Muscle layer of colon (tissue), 2 donors: ENCODE results near the gene JUND.
A peak's percentile ranks its signal among the peaks of the same experiment; 100 is the strongest.

Source experiments
- H3K27ac ChIP-seq: one replicate; pipeline ENCODE4 v1.7.0; 2013; ENCODE audit warnings: low read depth, mild to moderate bottlenecking, low read length, moderate library complexity
- H3K27me3 ChIP-seq, 2 donors: one replicate each; pipeline ENCODE4 v1.7.0; 2013; ENCODE audit warnings: low read length in 2 of 2, mild to moderate bottlenecking in 2 of 2; ENCODE audit not compliant: insufficient read depth in 2 of 2, control insufficient read depth in 1 of 2
- H3K36me3 ChIP-seq: one replicate; pipeline ENCODE4 v1.7.0; 2013; ENCODE audit warnings: mild to moderate bottlenecking, low read length; ENCODE audit not compliant: insufficient read depth
- H3K4me1 ChIP-seq: one replicate; pipeline ENCODE4 v1.7.0; 2013; ENCODE audit warnings: mild to moderate bottlenecking, low read length; ENCODE audit not compliant: insufficient read depth
- H3K4me3 ChIP-seq, 2 donors: one replicate each; pipeline ENCODE4 v1.7.0; 2013; ENCODE audit warnings: low read length in 2 of 2, low read depth in 1 of 2, mild to moderate bottlenecking in 1 of 2, moderate library complexity in 1 of 2
- H3K9ac ChIP-seq: one replicate; pipeline ENCODE4 v1.7.0; 2013; ENCODE audit warnings: low read length
- H3K9me3 ChIP-seq: one replicate; pipeline ENCODE4 v1.7.0; 2013; ENCODE audit warnings: mild to moderate bottlenecking, low read length
- donor health status: abdominal sarcoma.
- donor health status: Adenocarcinoma of cecum.

JUND gene

DNA sequence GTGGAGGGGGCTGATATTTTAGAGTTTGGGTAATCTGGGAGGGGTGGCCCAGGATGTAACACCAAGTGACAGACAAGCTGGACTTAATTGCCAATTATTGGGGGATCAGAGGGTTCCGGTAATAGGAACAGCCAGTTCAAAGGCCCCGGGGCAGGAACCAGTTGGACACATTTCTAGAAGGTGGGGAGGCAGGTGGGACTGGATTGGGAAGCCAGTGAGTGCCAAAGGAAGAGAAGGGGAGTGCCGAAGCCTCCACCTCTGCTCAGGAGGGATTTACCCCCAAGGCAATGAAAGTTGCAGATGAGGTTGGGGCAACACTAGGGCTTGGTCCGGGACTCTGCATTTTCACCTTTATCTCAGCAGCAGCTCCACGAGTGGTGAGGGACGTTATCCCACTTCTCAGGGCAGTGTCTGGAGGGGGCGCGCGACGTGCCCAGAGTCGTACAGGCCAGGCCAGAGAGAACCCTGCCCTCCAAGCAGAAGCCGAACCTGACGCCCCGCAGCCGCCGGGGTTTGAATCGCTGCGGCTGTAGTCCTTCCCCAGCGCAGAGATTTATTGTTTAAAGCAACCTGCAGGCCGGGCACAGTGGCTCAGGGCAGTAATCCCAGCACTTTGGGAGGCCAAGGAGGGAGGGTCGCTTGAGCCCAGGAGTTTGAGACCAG is 5.7 kb upstream of the JUND start:
- no peaks in the 10 kb centered on the region for H3K36me3 ChIP-seq
- no peak overlapping the region for H3K4me3 ChIP-seq
- no peaks in the 10 kb centered on the region for H3K27me3 ChIP-seq
- no peaks in the 10 kb centered on the region for H3K9me3 ChIP-seq
- H3K27ac ChIP-seq = no peak overlapping the region
- no peak overlapping the region for H3K9ac ChIP-seq
- H3K4me1 ChIP-seq = peaks cover 18% of the 10 kb centered on the region

DNA sequence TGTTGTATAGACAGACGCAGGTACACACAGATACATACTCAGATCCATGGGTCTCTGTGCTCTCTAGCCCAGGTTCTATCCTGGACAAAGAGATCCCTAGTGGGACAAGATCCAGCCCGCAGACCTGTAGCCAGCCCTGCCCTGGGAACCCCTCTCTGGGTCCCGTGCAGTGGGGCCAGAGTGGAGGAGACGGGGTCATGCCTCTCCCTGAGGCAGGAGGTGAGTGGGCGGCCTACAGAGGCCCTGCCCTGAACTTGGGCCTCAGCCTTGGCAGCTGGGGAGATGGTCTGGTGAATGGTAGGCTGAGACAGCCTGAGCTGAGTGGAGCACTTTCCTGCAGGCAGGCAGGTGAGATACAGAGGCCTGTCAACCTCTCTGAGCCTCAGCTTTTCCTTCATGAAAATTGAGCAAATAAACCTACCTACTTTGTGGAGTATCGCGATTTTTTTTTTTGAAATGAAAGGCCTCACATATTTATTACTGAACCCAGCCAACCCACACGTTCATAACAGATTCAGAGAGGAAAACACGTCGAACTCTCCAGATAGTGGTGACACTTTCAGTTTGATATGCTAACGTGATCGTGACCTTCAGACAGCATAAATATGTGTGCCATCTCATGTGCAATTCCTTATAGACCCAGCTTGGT is 3.4 kb upstream of the JUND start:
- Histone ChIP-seq H3K36me3 (no peaks in the 10 kb centered on the region), H3K4me3 (no peak overlapping the region), H3K4me1 (peaks cover 13% of the 10 kb centered on the region), H3K9ac (no peak overlapping the region), H3K9me3 (no peaks in the 10 kb centered on the region), H3K27me3 (no peaks in the 10 kb centered on the region), H3K27ac (no peak overlapping the region)

DNA sequence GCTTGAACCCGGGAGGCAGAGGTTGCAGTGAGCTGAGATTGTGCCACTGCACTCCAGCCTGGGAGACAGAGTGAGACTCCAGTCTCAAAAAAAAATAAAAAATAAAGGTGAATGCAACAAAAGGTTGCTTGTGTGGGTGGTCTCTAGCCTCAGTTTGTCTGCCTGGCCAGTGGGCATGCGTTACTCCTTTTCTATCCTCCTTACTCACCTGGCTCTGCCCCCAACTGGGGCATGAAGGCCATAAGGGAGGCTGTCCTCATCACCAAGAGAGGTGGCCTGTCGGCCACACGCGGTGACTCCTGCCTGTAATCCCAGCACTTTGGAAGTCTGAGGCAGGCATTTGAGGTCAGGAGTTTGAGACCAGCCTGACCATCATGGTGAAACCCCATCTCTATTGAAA is 1.9 kb upstream of the JUND start:
- Histone ChIP-seq H3K27ac (no peak overlapping the region), H3K27me3 (no peaks in the 10 kb centered on the region), H3K4me1 (peaks cover 22% of the 10 kb centered on the region), H3K9ac (no peak overlapping the region), H3K36me3 (peaks cover 12% of the 10 kb centered on the region), H3K9me3 (no peaks in the 10 kb centered on the region), H3K4me3 (no peak overlapping the region)

DNA sequence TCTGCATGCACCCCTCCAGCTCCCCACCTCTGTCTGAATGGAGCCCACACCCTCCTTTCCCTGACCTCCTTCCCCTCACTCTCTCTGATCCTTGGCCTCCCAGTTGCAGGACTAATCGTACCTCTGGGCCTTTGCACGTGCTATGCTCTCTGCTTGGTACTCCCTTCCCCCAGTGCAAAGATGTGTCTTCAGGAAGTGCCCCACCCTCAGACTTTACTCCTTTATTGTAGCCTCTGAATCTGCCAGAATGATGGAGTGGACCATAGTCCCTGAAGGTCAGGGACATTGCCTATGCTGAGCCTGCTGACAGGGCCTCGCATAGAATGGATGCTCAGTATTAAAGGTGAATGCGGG is 1.3 kb upstream of the JUND start:
- H3K27ac ChIP-seq = peak overlapping the region; percentile 99
- peaks cover 27% of the 10 kb centered on the region for H3K4me1 ChIP-seq
- peak overlapping the region; percentile 57 for H3K9ac ChIP-seq
- H3K4me3 ChIP-seq = peak overlapping the region; percentile 74 to 84
- H3K36me3 ChIP-seq = peaks cover 16% of the 10 kb centered on the region
- no peaks in the 10 kb centered on the region for H3K9me3 ChIP-seq
- H3K27me3 ChIP-seq = no peaks in the 10 kb centered on the region

DNA sequence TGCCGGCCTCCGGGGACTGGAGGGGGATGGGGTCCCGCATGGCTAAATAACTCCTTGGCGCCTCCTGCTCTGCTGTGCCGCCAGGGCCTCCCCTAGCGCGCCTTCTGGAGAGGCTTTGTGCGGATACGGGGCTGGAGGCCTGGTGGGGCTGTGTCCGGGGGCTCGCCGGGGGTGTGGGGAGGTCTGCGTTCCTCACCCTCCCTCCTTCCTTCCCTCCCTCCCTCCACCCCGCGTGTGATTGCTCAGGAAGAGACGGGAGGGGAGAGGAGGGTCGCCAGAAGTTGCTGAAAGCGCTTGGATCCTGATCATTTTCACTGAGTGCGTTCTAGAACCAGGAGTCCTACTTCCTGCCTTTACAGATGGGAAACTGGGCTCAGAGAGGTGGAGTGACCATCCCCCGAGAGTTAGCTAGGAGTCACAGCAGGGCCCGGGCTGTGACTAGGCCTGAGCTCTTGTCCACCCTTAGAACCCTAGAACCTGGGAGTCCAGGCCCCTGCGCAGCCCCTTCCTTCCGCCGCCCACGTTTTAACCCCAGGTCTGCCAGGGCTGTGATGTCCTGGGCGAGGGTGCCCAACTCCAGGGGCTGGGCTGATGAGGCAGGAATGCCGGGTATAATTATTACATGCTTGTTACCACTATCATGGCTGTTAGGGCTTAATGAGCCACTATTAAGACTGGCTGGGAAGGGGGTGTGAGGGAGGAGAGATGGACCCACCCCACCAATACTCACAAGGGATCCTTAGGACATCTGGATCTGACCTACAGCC is 782 bp upstream of the JUND start:
- Histone ChIP-seq H3K4me3 (peak overlapping the region; percentile 74 to 84), H3K36me3 (peaks cover 16% of the 10 kb centered on the region), H3K4me1 (peaks cover 33% of the 10 kb centered on the region), H3K9ac (peak overlapping the region; percentile 57), H3K27ac (peak overlapping the region; percentile 99), H3K27me3 (no peaks in the 10 kb centered on the region), H3K9me3 (no peaks in the 10 kb centered on the region)

DNA sequence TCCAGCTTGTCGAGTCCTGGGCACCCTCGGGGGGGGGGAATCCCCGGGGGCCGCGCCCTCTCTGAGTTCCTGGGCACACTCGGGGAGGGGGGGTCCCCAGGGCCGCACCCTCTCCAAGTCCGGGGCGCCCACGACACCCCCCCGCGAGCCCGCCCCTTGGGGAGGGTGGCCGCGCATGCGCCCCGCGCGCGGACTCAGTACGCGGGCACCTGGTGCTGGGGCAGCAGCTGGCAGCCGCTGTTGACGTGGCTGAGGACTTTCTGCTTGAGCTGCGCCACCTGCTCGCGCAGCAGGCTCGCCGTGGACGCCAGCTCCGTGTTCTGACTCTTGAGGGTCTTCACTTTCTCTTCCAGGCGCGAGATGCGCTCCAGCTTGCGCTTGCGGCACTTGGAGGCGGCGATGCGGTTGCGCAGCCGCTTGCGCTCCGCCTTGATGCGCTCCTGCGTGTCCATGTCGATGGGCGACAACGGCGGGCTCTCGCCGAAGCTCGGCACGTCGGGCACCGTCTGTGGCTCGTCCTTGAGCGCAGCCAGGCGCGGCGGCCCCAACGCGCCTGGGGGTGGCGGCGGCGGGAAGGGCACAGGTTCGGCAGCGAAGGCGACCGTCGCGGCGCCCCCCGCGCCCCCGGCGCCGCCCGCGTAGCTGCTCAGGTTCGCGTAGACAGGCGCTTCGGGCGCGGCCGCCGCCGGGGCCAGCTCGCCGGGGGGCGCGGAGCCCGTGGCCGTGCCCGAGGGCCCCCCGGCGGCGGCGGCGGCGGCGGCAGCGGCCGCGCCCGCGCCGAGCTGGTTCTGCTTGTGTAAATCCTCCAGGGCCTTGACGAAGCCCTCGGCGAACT is 958 bp downstream of the JUND start:
- H3K27ac ChIP-seq = peak overlapping the region; percentile 100
- H3K9ac ChIP-seq = peak overlapping the region; percentile 98
- H3K9me3 ChIP-seq = no peaks in the 10 kb centered on the region
- H3K36me3 ChIP-seq = peaks cover 16% of the 10 kb centered on the region
- no peaks in the 10 kb centered on the region for H3K27me3 ChIP-seq
- H3K4me1 ChIP-seq = peaks cover 40% of the 10 kb centered on the region
- H3K4me3 ChIP-seq = peak overlapping the region; percentile 83 to 99

DNA sequence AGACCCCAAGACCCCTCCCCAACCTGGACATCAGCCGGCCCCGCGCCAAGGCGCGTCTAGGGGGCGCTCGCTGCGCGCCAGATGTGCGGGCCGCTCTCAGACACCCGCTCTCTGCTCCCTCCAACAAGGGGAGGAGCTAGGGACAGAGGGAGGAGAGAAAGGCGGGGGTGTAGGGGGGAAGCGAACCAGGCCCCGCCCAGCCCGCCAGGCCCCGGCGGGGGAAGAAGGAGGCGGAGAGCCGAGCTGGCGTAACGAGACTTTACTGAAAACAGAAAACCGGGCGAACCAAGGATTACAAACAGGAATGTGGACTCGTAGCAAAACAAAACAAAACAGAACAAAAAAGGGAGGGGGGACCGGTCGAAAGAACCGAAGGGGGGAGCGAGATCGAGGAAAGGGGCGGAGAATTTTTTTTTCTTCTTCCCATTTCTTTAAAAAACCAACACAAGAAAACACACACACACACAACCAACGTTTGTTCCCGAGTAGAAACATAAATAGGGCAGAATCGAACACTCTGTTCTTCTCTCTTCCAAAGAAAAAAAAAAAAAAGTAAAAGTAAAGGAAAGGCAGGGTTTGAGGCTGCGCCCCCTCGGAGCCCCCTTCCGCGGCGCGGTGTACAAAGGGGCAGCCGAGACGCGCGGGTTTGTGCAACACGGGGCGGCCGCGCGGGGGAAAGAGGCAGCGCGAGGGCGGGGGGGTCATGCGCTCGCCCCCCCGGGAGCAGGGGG is 1.7 kb downstream of the JUND start:
- peak overlapping the region; percentile 100 for H3K27ac ChIP-seq
- H3K4me1 ChIP-seq = peaks cover 48% of the 10 kb centered on the region
- no peaks in the 10 kb centered on the region for H3K9me3 ChIP-seq
- H3K9ac ChIP-seq = peak overlapping the region; percentile 98
- H3K4me3 ChIP-seq = peak overlapping the region; percentile 69 to 83
- H3K27me3 ChIP-seq = no peaks in the 10 kb centered on the region
- H3K36me3 ChIP-seq = peaks cover 16% of the 10 kb centered on the region

DNA sequence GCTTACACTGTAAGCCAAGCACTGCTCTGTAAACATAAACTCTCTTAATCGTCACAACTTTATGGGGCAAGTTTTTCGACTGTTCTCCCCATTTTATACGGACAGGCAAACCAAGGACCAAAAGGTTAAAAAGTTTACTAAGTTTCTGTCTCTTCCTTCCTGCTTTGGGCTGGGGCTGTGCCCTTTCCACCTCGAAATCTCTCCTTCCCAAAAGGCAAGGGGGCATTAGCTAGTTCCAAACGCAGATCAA is 2.2 kb downstream of the JUND start:
- Histone ChIP-seq H3K4me3 (peak overlapping the region; percentile 69 to 83), H3K9ac (peak overlapping the region; percentile 98), H3K4me1 (peaks cover 52% of the 10 kb centered on the region)

DNA sequence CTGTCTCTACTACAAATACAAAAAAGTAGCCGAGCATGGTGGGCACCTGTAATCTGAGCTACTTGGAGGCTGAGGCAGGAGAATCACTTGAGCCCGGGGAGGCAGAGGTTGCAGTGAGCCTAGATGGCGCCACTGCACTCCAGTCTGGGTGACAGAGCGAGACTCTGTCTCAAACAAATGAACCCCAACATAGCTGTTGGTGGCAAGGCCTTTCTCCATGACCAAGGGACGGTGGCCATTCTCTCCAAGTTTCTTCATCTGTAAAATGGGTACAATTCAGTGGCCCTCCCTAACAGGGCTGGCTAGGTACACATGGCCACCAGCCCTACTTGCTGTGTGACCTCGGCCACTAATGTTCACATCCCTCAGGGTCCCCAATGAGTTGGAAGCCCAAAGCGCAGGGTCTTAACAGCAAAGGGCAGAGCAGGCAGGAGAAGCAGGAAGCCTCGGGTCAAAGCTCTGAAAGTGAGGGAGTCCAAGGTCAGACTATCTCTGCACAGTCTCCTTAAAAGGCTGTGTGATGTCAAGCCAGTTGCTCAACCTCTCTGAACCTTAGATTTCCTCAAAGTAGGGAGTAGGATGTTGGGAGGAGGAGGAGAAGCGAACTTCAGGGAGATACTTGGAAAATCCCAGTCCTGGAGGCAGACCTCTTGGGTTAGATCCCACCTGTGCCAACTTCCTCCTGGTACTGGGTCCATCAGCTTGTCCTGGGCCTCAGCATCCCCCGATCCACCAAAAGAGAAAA is 2.7 kb downstream of the JUND start:
- Histone ChIP-seq H3K9ac (peak overlapping the region; percentile 98), H3K4me3 (peak overlapping the region; percentile 69 to 83), H3K9me3 (no peaks in the 10 kb centered on the region), H3K4me1 (peaks cover 52% of the 10 kb centered on the region), H3K36me3 (peaks cover 16% of the 10 kb centered on the region), H3K27me3 (no peaks in the 10 kb centered on the region), H3K27ac (peak overlapping the region; percentile 100)

More for the DNA sequence above, 2.2 kb downstream of the JUND start:
- Histone ChIP-seq H3K27me3 (no peaks in the 10 kb centered on the region), H3K9me3 (no peaks in the 10 kb centered on the region), H3K27ac (peak overlapping the region; percentile 100), H3K36me3 (peaks cover 16% of the 10 kb centered on the region)

DNA sequence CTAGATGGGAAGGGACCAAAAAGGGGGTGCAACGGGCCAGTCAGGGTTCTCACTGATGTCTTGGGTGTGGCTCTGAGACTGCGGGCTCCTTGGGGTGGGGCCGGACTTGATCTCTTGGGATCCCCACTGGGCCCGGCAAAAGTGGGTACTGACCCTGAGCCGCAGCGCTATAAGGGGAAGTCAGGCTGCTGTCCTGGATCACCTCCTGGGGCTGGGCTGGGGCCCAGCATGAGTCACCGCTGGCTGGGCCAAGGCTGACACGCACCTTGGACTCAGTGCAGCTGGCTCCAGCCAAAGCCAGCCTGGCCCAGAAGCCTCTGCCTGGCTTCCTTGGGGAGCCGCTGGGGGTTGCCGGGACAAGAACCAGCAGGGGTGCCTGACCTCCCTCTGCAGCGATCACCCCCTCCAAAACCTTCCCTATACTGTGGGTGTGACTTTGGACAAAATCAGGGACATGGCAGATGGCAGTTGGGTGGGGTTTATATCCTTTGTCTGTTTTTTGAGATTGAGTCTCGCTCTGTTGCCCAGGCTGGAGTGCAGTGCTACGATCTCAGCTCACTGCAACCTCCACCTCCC is 6.6 kb downstream of the JUND start:
- Histone ChIP-seq H3K9ac (peak overlapping the region; percentile 16), H3K4me3 (no peak overlapping the region)

More for the DNA sequence above, 6.6 kb downstream of the JUND start:
- H3K9me3 ChIP-seq = no peaks in the 10 kb centered on the region
- H3K4me1 ChIP-seq = peaks cover 39% of the 10 kb centered on the region
- H3K36me3 ChIP-seq = peaks cover 16% of the 10 kb centered on the region
- H3K27ac ChIP-seq = peak overlapping the region; percentile 59
- H3K27me3 ChIP-seq = no peaks in the 10 kb centered on the region
